ENCODE measurements around the gene PBRM1. TPM values are rescaled to one million over a fixed set of nuclear protein-coding genes. Genes with fewer than 3 reads are reported as not detected.

The PBRM1 gene
- total and polyA plus RNA-seq, 2 of the 13 experiments (the other 11 are each of a cell fraction or from before 2014, with no cell fraction given): 10.9 to 33.2 TPM

DNA sequence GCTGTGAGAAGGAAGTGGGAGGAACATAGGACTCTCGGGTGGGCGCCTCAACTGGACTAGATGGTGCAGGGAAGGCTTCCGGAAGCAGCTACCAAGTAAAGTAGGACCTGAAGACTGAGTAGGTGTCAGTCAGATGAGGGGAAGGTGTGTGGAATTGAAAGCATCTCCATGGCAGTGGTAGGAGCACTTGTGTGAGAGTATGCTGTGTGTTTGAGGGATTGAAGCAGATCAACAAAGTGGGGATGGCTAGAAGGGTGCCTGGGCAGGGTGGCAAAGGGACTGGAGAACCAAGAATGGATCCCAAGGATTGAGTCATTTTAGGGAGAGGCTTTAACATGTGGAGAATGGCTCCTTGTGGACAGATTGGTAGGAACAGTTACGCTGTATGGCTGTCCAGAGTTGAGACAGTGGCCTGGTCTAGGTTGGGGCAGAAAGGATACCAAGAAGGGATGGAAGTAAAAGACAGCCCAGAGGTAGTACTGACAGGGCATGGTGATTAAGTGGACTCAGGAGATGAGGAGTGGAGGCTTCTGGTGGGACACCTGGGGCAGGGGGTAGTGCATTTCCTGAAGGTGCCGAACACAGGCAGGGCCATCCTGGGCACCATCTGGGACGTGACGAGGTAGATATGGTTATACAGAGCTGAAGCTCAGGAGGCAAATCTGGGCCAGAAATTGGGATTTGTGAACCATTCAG is 147.8 kb downstream of the PBRM1 start:
- H3K4me3 ChIP-seq (replicated peaks in 1 of 3; ENCODE audit: insufficient read depth in 1 of 3, low read depth in 2 of 3, low read length in 3 of 3): peak overlapping the region; percentile 54 to 86 (median 62)
- no peak overlapping the region for H2AFZ ChIP-seq (ENCODE audit: low read length)
- peaks cover 50% of the 10 kb centered on the region for H3K4me1 ChIP-seq (ENCODE audit: insufficient read depth, low read length)
- no peaks in the 10 kb centered on the region for H3K9me3 ChIP-seq (ENCODE audit: low read length)
- H3K79me2 ChIP-seq (ENCODE audit: insufficient read depth, low read length): peaks cover 45% of the 10 kb centered on the region
- FAIRE-seq: no peak
- peaks cover 12% of the 10 kb centered on the region for H4K20me1 ChIP-seq (ENCODE audit: insufficient read depth, low read length)
- peaks cover 0 to 18% of the 10 kb centered on the region in 2 experiments; a peak in 3 of 5 replicates for H3K36me3 ChIP-seq (replicated peaks in 1 of 2; ENCODE audit: control insufficient read depth in 1 of 2, insufficient read depth in 2 of 2, low read length in 2 of 2)
- CTCF ChIA-PET (ENCODE audit: low intra/inter-chr PET ratio, low total read pairs): no interaction called here
- H3K27me3 ChIP-seq (ENCODE audit: control insufficient read depth in 1 of 2, insufficient read depth in 2 of 2, low read length in 2 of 2): no peaks in the 10 kb centered on the region; a peak in 1 of 5 replicates
- POLR2A ChIA-PET: no interaction called here
- intact Hi-C loops (cut with micrococcal nuclease; ENCODE audit: unreplicated experiment) (no loop called here), in situ Hi-C loops (cut with HindIII; ENCODE audit: extremely low pct_ligation_motif_present, low pct_unique_long_range_greater_than_20kb) (no loop called here)
- TF ChIP-seq GZF1 (CRISPR knock-in tag; IDR thresholded peaks at IDR 0.05) (no peak), ZNF543 (CRISPR knock-in tag; IDR thresholded peaks at IDR 0.05) (no peak), ZNF160 (CRISPR knock-in tag; IDR thresholded peaks at IDR 0.05) (no peak), RORA (CRISPR knock-in tag; IDR thresholded peaks at IDR 0.05) (no peak), NONO (IDR thresholded peaks at IDR 0.05) (no peak), NONO (CRISPR knock-in tag; conservative IDR thresholded peaks at IDR 0.05) (0 out of 2 replicates have a peak, but pooled peaks have one; percentile 7)
- TF ChIP-seq, protein P1, sequence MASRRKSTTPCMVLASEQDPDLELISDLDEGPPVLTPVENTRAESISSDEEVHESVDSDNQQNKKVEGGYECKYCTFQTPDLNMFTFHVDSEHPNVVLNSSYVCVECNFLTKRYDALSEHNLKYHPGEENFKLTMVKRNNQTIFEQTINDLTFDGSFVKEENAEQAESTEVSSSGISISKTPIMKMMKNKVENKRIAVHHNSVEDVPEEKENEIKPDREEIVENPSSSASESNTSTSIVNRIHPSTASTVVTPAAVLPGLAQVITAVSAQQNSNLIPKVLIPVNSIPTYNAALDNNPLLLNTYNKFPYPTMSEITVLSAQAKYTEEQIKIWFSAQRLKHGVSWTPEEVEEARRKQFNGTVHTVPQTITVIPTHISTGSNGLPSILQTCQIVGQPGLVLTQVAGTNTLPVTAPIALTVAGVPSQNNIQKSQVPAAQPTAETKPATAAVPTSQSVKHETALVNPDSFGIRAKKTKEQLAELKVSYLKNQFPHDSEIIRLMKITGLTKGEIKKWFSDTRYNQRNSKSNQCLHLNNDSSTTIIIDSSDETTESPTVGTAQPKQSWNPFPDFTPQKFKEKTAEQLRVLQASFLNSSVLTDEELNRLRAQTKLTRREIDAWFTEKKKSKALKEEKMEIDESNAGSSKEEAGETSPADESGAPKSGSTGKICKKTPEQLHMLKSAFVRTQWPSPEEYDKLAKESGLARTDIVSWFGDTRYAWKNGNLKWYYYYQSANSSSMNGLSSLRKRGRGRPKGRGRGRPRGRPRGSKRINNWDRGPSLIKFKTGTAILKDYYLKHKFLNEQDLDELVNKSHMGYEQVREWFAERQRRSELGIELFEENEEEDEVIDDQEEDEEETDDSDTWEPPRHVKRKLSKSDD (CRISPR knock-in tag; IDR thresholded peaks at IDR 0.05; ENCODE audit: low read depth): no peak
- TF ChIP-seq, protein P2, sequence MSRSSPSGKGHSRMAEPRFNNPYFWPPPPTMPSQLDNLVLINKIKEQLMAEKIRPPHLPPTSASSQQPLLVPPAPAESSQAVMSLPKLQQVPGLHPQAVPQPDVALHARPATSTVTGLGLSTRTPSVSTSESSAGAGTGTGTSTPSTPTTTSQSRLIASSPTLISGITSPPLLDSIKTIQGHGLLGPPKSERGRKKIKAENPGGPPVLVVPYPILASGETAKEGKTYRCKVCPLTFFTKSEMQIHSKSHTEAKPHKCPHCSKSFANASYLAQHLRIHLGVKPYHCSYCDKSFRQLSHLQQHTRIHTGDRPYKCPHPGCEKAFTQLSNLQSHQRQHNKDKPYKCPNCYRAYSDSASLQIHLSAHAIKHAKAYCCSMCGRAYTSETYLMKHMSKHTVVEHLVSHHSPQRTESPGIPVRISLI (CRISPR knock-in tag; IDR thresholded peaks at IDR 0.05; ENCODE audit: borderline replicate concordance): no peak
- TF ChIP-seq, protein P3, sequence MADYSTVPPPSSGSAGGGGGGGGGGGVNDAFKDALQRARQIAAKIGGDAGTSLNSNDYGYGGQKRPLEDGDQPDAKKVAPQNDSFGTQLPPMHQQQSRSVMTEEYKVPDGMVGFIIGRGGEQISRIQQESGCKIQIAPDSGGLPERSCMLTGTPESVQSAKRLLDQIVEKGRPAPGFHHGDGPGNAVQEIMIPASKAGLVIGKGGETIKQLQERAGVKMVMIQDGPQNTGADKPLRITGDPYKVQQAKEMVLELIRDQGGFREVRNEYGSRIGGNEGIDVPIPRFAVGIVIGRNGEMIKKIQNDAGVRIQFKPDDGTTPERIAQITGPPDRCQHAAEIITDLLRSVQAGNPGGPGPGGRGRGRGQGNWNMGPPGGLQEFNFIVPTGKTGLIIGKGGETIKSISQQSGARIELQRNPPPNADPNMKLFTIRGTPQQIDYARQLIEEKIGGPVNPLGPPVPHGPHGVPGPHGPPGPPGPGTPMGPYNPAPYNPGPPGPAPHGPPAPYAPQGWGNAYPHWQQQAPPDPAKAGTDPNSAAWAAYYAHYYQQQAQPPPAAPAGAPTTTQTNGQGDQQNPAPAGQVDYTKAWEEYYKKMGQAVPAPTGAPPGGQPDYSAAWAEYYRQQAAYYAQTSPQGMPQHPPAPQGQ (CRISPR knock-in tag; IDR thresholded peaks at IDR 0.05; ENCODE audit: borderline replicate concordance): 0 out of 2 replicates have a peak, but pooled peaks have one; percentile 58
- TF ChIP-seq, protein P4, sequence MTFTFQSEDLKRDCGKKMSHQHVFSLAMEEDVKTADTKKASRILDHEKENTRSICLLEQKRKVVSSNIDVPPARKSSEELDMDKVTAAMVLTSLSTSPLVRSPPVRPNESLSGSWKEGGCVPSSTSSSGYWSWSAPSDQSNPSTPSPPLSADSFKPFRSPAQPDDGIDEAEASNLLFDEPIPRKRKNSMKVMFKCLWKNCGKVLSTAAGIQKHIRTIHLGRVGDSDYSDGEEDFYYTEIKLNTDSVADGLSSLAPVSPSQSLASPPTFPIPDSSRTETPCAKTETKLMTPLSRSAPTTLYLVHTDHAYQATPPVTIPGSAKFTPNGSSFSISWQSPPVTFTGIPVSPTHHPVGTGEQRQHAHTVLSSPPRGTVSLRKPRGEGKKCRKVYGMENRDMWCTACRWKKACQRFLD (CRISPR knock-in tag; IDR thresholded peaks at IDR 0.05; ENCODE audit: borderline replicate concordance): no peak
- TF ChIP-seq, protein P5, sequence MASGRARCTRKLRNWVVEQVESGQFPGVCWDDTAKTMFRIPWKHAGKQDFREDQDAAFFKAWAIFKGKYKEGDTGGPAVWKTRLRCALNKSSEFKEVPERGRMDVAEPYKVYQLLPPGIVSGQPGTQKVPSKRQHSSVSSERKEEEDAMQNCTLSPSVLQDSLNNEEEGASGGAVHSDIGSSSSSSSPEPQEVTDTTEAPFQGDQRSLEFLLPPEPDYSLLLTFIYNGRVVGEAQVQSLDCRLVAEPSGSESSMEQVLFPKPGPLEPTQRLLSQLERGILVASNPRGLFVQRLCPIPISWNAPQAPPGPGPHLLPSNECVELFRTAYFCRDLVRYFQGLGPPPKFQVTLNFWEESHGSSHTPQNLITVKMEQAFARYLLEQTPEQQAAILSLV (CRISPR knock-in tag; IDR thresholded peaks at IDR 0.05; ENCODE audit: borderline replicate concordance): peak; percentile 7; the same call in 1 of the 2 replicates
- TF ChIP-seq, protein P6, sequence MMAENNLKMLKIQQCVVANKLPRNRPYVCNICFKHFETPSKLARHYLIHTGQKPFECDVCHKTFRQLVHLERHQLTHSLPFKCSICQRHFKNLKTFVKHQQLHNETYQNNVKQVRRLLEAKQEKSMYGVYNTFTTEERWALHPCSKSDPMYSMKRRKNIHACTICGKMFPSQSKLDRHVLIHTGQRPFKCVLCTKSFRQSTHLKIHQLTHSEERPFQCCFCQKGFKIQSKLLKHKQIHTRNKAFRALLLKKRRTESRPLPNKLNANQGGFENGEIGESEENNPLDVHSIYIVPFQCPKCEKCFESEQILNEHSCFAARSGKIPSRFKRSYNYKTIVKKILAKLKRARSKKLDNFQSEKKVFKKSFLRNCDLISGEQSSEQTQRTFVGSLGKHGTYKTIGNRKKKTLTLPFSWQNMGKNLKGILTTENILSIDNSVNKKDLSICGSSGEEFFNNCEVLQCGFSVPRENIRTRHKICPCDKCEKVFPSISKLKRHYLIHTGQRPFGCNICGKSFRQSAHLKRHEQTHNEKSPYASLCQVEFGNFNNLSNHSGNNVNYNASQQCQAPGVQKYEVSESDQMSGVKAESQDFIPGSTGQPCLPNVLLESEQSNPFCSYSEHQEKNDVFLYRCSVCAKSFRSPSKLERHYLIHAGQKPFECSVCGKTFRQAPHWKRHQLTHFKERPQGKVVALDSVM (CRISPR knock-in tag; IDR thresholded peaks at IDR 0.05): no peak
- peak overlapping the region; percentile 93 for H3K9ac ChIP-seq (ENCODE audit: insufficient read depth, low read depth, low read length)
- no peak for ATAC-seq
- peak overlapping the region; percentile 98 for H3K4me2 ChIP-seq (ENCODE audit: low read depth, low read length)
- 74% methylated on average over 7 of the region's 7 CpGs for WGBS (ENCODE audit: low lambda C conversion rate)
- BruUV-seq (replicated peaks): no TSS peak
- DNase-seq (ENCODE audit: low spot score): no peak
- H3K27ac ChIP-seq (ENCODE audit: extremely low read length, insufficient read depth, low read length): peak overlapping the region; percentile 87
